HG02642 (cell line): Measurements from ENCODE around the gene UROC1.

Source experiments
- ATAC-seq: cut with Tn5 transposase; IDR thresholded peaks from one replicate; pipeline ENCODE4 v1.9.1; 2021; ENCODE audit warnings: mild to moderate bottlenecking; ENCODE audit not compliant: unreplicated experiment, poor library complexity

Gene UROC1

DNA sequence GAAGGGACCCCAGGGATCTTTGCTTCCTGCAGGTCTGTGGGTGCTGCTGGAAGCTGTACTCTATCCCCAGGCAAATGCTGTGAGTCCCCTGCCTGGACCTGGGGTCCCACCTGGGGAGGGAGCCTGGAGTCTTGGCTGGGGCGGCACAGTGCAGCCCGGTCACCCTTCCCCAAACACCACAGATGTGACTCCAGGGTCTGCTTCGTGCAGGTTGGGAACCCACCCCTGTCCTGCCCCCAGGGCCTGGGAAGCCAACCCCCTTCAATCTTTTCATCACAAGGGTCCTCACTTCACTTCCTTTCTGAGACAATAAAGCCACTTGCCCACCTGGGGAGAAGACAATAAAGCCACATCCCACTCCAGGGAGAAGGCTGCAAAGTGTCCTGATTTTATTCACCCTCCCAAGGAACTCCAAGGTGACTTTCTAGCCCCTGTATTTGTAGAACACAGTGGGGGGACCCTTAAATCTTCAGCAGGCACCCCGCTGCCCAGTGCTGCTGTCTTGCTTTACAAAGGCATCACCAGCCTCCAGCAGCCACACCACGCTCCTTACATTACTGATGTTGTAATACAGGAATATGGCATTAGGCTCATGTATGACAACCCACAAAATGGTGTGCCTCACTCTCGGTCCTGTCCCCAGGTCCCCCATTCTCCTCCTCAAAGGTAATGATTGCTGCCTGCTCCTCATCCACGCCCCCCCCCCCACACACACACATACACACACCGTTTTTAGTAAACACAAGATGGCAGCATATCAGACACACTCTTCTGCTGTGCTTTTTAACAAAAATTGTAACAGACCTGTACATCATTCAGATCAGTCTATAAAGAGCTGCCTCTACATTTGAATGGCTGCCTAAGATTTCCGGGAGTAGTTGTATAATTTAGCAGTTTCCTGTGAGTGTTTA lies 31.2 kb upstream of the UROC1 start:
- ATAC-seq: no peak

DNA sequence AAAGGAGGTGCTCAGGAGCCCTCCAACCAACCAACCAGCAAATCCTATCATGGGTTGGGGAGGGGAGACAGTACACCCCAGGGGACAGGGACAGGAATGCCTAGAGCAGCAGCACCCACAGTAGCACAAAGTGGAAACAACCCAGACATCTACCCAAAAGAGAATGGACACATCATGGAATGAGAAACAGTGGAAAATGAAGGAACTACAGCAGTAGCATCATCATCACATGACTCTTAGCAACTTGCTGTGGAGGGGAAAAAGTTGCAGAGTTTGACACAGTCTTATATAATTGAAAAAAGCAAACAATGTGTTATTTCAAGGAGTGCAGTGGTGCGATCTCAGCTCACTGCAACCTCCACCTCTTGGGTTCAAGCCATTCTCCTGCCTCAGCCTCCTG lies 30.1 kb upstream of the UROC1 start:
- ATAC-seq: no peak

DNA sequence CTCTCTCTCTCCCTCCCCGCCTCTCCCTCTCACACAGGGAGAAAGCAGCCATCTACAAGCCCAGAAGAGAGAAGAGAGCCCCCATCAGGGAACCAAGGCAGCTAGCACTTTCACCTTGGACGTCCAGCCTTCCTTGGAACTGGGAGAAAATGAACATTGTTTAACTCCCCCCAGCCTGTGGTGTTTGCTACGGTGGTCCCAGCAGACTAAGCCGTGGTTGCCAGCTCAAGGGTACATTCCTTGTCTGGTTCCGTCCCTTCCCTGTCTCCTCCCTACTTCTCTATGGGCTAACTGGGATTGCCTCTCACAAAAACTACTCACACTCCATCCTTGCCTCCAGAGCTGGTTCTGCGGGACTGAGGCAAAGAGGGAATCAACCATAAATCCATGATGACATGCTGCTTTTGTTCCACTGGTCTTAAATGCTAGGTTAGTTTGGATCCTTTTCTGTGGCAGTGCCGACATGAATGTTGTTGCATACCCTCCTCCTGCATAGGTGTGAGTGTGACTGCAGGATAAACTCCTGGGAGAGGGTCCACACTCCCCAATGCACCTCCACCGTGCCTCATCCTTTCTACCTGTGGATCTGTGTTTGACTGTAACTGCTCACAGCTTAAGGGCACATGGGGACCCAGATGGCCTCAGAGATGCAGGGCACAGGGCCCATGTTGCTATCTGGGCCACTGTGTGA lies 29.1 kb upstream of the UROC1 start:
- no peak for ATAC-seq

DNA sequence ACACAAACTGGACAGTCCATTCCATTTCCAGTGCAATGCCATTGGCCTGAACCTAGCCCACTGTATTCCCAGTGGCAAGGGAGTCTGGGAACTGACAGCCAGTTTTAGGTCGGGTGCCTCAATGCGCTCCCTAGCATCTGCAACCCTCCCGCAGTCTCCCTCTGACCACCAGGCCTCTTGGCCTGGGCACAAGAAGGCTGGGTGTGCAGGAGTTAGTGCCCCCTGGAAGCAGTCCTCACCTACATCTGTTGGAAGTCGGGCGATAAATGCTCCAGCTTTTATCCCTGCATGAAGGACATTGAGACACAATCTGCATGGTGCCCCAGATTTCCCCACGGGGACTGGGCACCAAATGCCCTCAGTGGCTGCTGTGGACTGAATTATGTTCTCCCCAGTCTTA lies 28.4 kb upstream of the UROC1 start:
- ATAC-seq: no peak

DNA sequence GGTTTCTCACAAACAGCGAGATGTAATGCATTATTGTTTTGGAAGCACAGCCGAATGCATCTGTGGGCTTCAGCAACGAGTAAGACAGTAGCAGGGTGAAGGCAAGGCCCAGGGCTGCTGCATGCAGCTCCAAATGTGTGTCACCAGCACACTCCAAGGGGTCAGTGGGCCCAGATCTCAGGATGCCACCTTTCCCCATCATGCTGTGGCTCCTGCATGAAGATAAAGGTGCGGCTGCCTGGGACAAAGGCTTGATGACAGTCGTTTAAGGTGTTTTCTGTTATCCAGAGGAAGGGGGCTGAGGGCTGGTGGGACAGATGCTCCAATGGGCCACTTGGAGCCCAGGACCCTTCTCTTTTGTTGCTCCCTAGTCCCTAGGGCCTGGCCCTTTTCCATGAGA lies 28.0 kb upstream of the UROC1 start:
- ATAC-seq: no peak

DNA sequence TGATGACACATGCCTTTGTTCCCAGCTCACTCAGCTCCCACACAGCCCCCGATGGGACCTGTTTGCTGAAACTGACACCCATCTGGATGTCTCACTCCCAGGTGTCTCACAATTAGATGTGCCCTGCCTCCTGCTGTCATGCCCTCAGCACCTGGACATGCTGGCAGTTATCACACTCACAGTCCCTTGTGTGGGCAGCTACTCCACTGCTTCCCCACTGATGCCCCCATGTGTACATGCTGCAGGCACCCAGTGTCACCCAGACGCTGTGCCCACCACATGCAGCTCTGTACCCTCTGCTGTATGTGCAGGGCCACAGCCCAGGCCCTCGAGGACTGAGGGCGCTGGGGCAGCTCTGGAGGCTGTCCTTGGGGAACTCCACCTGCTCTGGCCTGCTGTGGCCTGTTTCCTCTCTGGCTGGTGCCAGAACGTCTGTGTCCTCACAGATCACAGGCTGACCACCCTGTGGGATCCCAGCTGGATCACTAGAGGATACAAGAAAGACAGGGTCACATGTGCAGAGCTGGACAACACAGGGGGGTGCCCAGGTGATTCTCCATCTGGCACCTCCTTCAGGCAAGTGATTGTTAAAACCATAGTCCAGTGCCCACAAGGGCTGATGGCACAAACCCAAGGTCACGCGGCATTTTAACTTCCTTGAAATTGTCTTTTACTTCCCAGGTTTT lies 27.2 kb upstream of the UROC1 start:
- no peak for ATAC-seq

DNA sequence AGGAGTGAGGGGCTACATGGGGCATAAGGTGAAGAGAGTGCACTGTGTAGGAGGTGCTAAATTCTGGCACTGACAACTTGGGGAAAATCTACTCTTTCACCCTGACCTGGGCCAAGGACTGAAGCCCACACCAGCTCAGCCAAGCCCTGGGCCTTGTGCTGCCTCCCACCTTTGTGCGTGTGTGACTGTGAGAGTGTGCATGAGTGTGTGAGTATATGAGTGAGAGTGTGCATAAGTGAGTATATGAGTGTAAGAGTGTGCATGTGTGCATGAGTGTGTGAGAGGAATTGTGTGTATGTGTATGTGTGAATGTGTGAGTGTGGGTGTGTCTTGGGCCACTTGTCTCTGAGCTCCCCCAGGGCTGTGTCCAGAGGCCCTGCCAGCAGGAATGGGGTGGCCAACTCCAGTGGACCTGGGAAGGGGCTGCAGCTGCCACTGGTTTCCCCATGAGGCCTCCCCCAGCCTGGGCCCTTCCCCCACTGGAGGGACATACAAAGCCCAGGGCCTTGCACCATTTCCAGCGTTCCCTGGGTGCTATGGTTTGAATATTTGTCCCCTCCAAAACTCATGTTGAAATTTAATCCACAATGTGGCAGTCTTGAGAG lies 26.0 kb upstream of the UROC1 start:
- no peak for ATAC-seq

DNA sequence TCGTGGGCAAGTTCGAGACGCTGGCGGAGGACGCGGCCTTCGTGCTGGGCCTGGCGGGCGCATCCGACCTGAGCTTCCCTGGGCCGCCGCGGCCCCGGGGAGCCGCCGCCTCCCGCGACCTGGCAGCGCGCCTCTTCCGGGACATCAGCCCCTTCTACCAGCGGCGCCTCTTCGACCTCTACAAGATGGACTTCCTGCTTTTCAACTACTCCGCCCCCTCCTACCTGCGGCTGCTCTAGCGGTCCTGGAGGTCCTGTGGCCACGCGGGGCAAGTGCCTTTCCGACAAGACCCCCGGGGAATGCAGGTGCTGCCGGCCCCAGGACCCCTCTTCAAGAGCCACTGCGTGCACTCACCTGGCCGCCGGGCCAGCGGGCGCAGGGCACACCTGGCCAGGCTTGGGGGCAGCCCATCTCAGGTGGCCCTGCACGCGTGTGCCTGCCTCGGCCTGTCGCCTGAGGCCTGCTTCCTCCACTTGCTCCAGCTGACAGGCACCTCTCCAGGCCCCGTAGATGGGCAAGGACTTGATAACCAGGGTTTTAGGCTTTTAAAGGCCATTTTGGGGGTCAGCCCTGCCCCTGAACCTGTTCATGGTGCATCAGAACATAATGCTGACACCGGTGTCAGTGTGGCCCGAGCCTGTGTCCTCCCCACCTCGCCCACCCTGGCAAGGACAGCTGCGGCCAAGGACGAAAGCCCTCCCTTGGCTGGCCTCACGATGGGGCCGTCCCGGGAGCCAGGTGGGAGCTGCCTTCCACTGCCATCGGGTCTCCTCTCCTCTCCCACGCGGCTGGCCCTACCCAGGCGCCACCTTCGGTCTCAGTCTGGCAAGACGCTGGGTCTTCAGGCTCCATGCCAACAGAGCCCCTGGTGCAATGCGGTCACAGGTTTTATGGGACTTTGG lies 25.0 kb upstream of the UROC1 start:
- ATAC-seq: no peak

DNA sequence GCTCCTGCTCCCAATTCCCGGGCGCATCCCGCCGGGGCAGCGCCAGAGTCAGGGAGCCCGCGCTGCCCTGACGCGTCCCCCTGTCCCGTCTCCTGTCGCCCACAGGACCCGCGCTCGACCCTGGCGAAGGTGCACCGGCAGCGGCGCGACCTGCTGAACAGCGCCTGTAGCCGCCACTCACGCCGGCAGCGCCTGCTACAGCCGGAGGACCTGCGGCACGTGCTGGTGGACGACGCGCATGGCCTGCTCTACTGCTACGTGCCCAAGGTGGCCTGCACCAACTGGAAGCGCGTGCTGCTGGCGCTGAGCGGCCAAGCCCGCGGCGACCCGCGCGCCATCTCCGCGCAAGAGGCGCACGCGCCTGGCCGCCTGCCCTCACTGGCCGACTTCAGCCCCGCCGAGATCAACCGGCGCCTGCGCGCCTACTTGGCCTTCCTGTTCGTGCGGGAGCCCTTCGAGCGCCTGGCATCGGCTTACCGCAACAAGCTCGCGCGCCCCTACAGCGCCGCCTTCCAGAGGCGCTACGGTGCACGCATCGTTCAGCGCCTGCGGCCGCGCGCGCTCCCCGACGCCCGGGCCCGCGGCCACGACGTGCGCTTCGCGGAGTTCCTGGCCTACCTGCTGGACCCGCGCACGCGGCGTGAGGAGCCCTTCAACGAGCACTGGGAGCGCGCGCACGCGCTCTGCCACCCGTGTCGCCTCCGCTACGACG lies 24.2 kb upstream of the UROC1 start:
- ATAC-seq: no peak

DNA sequence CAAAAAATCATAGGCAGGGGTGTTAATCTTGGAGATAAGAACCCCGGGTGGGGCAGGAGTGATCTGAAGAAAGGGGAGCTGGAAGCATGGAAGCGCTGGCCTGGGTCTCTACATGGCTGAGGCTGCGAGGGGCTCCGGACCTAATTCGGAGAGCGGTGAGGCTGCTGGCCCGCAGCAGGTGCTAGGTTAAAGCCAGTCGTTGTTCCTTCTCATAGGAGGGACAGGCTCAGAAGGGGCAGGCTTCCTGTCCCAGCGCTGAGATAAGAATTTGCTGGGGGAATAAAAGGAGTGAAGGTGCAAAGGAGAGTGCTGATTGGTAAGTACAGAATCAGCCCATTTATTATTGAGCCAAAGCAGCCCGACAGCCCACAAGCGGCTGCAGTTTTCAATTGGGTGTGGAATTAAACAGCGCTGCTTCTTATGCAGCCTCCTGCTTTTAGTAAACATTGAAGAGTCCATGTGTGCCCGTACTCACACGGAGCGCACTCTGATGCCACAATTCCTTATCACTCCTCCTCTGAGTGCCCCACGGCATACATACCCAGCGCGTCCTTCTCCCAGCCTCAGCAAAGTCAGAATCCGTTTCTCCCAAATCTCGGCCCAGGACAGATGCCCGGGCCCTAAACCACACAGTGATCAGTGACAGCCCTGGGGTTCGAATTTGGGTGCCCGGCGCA lies 23.5 kb upstream of the UROC1 start:
- ATAC-seq: no peak

DNA sequence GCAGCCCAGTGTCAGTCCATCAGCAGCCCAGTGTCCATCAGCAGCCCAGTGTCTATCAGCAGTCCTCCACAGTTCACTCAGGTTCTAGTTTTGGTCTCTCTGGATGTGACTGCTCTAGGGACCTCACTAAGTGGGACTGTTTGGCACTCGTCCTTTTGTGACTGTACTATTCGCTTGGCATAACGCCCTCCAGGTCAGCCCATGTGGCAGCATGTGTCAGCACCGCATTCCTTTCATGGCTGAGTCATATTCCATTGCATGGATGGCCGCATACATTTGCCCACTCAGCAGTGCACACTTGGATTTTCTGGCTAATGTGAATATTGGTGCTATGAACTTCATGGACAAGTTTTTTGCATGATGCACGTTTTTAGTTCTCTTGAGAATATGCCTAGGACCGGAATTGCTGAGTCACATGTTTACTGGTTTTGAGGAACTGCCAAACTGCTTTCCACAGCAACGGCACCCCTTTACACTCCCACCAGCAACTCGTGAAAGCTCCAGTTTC lies 22.8 kb upstream of the UROC1 start:
- no peak for ATAC-seq

DNA sequence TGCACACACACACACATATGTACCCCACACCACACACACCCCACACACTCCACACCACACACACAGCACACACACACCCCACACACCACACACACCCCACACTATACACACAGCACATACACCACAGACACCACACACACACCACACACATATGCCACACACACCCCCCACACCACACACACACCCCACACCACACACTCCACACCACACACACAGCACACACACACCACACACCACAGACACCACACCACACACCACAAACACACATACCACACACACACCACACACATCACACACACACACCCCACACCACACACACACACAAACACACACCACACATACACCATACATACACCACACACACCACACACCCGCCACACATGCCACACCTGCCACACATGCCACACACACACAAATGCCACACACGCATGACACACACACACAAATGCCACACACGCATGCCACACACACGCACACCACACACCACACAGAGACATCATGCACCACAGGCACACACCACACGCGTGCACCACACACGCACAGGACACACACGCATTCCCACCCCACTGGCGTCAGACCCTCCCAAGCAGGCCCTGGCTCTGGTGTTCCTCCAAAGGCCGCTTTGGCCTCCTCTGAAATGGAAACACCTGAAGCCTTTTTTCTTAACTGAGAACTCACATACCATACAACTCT lies 22.1 kb upstream of the UROC1 start:
- no peak for ATAC-seq

DNA sequence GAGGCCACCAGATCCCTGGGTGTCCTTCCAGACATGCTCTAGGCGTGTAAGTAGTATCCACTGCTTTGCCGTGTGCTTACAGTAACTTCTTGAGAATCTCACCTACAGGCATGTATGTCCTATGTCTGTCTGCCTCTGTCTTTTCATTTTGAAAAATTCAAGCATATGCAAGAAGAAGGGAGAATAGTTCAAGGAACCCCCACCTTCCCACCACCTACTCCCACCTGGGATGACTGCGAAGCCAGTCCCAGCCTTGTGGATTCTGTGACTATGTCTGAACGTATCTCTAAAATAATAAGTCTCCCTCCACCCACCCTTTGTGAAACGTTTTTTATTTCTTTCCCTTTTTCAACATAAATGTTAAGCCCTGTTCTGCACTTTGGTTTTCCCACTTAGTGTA lies 21.4 kb upstream of the UROC1 start:
- ATAC-seq: no peak

DNA sequence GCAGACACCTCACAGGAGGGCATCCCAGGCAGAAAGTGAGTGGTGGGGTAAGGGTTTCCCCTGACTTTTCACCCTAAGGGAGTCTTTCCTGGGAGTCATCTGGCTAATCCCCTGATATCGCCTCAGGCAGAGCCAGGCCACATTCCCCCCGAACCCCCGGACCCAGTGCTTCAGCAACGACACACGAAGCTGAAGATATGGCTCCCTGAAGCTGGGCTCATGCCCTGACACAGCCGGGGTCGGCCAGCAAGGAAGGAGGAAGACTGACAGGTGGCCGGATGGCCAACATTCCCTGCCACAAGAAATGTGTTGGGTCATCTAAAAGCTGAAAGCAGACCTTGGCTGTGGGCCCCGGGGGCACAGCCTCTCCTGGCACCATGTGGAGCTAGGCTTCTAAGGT lies 20.7 kb upstream of the UROC1 start:
- ATAC-seq: no peak

DNA sequence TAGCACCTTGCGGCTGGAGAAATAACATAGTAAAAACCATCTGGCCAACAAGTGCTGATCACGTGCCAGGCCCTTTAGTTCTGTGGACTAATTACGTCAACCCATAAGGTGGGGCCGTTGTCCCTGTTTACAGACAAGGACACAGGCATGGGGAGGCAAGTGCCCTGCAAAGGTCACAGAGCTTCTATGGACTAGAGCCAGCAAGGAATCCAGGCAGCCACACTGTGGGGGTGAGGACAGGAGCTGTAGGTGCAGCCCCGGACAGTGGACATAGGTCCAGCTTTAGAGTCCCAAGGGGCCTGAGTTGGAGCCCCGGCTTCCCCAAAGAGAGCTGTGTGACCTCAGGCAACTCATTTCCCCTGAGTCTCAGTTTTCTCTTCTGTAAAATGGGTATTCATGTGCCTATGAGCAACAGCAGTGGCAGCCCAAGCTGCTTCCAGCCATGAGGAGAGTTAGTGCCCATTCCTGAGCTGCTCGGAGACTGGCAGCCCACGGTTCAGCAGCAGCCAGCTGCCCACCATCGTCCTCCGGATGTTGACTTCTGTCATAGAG lies 20.2 kb upstream of the UROC1 start:
- ATAC-seq: no peak

DNA sequence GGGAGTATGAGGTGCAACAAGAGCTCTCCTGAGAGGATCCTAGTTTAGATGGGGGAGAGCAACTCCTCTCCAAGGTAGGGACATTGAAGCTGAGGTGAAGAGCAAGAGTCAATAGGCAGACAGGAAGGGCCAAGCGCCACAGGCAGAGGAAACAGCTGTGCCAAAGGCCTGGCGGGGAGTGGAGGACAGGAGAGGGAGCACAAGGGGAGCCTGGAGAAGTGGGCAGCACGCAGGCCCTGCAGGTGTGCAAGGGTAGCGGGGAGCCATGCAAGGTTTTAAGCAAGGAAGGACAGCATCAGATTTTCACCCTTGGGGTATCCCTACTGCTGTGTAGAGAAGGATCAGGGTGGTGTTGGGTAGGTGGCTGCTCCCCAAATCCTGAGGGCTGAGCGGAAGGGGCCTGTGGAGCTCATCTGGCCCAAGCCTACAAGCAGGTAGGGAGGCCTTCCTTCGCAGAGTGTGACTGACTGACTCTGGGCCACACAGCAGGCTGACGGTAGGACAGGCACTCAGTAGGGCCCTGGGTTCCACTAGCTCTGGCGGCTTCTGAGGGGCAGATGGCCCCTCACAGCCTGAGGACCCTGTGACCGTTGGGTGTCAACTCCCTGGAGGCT lies 19.6 kb upstream of the UROC1 start:
- ATAC-seq: no peak

DNA sequence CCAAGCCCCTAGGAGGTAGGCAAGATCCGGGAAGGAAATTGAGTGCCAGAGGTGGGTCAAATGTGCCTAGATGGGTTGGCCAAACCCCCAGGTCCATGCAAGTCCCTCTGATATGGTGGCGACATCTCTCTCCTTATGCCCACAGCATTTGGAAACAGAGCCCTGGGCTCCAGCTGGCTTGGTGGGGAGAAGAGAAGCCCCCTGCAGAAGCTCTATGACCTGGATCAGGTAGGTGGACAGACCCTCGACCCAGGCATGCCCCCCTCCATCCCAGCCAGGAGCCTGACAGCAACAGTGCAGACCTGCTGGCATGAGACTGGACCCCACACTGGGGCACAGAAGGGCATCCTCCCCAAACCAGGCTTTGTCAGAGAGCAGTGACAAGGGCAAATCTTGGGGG lies 18.6 kb upstream of the UROC1 start:
- ATAC-seq: no peak
